ENCODE data around the gene FBXW12.

Gene FBXW12

DNA sequence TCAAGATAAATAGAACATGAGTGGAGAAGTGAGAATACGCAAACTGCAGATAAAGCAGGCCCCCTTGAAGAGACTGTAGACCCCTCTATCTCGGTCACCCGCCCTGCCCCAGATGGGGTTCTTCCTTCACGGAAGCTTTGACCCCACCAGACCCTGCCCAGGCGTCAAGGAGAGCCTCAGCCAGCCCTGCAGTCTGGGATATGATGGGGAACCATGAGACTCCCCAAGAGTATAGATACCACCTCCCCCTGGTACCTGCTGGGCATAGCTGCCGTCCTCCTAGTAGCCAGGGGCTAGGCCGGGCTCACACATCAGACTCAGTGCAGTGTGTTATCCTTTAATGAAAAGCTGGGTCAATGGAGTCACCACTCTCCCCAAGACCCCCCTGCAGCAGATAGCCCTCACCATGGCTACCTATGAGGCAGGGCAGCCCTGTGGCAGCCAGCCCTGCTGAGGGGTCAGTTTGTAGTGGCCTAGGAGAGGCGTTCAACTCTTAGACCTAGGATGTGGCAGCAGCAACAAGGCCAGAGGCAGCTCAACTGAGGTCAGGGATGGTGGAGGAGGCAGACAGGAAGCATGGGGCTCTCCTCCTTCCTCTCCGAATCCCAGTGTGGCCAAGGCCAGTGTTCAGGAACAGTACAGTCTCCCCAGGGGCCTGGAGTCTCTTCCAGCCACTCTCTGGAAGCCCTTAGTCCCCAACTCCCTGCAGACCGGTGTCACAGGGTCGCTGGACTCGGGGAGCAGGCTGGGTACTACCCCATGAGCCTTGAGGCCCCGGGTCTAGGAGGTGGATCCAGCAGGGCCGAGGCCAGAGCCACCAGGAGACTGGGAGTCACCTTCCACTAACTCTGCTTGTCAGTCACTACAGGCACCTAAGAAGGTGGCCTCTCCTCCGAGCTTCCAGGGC lies 31.8 kb downstream of the FBXW12 start:
- TF ChIP-seq, protein P1, sequence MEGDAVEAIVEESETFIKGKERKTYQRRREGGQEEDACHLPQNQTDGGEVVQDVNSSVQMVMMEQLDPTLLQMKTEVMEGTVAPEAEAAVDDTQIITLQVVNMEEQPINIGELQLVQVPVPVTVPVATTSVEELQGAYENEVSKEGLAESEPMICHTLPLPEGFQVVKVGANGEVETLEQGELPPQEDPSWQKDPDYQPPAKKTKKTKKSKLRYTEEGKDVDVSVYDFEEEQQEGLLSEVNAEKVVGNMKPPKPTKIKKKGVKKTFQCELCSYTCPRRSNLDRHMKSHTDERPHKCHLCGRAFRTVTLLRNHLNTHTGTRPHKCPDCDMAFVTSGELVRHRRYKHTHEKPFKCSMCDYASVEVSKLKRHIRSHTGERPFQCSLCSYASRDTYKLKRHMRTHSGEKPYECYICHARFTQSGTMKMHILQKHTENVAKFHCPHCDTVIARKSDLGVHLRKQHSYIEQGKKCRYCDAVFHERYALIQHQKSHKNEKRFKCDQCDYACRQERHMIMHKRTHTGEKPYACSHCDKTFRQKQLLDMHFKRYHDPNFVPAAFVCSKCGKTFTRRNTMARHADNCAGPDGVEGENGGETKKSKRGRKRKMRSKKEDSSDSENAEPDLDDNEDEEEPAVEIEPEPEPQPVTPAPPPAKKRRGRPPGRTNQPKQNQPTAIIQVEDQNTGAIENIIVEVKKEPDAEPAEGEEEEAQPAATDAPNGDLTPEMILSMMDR (conservative IDR thresholded peaks at IDR 0.05; ENCODE audit: low read depth) = no peak
- H3K27ac ChIP-seq = peak overlapping the region; percentile 99
- DNase-seq (ENCODE audit: low spot score) = no peak
- ChIA-PET CTCF (interaction anchor here (0.6 to 5.9 kb wide), 2 partner anchors 33 to 126 kb away, joined by 3 to 68 read pairs; no protein-coding TSS in a partner anchor), POLR2A (ENCODE audit: low non-redundant PET) (no interaction called here)

DNA sequence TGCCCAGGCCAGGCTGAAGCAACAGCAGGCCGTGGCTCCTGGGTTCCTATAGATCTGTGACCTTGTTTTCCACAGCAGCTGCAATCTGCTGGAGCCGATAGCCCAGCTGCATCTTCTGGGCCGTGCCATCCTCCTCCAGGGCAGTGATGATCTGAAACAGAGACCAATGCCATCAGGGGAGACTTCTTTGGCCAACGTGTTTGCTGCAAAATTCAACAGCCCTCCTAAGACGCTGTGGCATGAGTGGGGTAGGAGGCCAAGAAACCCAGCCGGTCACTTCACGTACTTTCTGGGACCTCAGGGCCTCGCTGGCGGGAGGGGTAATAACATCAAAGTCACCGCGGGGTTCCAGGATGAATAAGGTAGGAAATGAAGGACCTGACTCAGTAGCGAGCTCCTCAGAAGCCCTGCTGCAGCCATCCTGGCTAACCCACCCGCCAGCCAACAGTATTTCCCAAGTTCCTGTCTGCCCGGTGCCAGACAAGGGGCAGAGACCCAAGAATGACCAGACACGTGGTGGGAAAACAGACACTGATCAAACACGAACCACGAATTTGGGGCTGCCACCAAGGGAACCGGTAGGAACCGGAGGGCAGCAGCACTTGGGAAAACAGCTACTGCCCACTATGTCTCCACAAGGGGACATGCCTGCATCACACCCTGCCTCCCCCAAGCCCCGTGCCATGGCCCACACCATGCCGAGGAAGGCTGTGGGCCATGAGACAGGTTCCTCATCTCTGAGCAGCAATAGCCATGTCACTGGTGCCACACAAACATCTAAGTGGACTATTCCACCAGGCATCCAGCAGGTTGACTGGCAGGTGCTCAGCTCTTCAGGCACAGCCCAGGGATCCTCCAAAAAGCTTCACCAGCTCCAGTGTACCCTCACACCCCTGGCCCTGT lies 32.7 kb downstream of the FBXW12 start:
- H3K27ac ChIP-seq = peak overlapping the region; percentile 99
- TF ChIP-seq, protein P1 (conservative IDR thresholded peaks at IDR 0.05; ENCODE audit: low read depth) = no peak
- ChIA-PET CTCF (interaction anchor here (0.6 kb wide), 1 partner anchor 125 kb away, joined by 3 read pairs; no protein-coding TSS in a partner anchor), POLR2A (ENCODE audit: low non-redundant PET) (no interaction called here)
- no peak for DNase-seq (ENCODE audit: low spot score)

DNA sequence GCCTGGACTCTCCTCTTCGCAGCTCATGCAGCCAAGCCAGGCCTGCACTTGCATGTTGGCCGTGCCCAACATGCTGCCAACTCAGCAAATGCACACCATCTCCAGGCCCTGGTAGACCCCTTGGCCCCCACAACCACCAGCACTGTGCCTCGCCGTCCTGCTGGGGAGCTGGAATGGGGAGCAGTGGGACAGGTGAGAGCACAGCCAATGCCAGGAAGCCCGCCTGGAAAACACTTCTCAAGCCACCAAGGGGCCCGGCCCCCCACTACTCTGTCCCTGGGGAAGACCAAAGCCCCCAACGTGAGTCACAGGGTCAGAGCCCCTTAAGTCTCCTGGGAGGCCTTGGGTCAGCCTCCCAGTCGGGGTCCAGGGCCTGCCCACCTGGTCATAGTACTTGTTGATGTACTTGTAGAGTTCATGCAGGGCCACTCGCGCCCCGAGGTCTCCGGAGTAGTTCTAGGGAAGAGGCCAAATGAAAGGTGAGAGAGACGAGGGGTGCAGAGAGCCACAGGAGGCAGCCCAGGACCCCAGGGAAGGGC lies 33.4 kb downstream of the FBXW12 start:
- POLR2A ChIA-PET (ENCODE audit: low non-redundant PET) = no interaction called here
- CTCF ChIA-PET = no interaction called here
- DNase-seq (ENCODE audit: low spot score) = no peak
- H3K27ac ChIP-seq = peak overlapping the region; percentile 99
- TF ChIP-seq, protein P1 (conservative IDR thresholded peaks at IDR 0.05; ENCODE audit: low read depth) = no peak

DNA sequence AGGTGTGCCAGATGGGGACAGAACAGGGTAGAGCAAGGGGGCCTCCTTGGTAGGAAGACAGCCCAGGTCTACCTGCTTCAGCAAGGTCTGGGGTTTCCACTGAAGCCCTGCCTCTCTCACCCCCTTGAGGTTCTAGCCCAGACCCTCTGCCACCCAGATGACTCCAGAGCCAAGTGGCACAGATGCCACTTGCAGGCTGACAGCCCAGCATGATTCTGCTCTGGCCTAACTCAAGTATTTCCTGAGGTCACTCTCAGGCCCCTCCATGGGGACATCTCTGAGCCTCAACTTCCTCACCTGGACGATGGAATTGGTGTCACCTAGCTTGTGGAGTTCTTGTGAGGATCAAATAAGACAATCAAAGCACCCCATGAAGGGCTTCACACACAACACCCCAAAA lies 34.0 kb downstream of the FBXW12 start:
- ChIA-PET POLR2A (ENCODE audit: low non-redundant PET) (no interaction called here), CTCF (no interaction called here)
- peak overlapping the region; percentile 99 for H3K27ac ChIP-seq
- no peak for DNase-seq (ENCODE audit: low spot score)
- TF ChIP-seq, protein P1 (conservative IDR thresholded peaks at IDR 0.05; ENCODE audit: low read depth) = no peak

DNA sequence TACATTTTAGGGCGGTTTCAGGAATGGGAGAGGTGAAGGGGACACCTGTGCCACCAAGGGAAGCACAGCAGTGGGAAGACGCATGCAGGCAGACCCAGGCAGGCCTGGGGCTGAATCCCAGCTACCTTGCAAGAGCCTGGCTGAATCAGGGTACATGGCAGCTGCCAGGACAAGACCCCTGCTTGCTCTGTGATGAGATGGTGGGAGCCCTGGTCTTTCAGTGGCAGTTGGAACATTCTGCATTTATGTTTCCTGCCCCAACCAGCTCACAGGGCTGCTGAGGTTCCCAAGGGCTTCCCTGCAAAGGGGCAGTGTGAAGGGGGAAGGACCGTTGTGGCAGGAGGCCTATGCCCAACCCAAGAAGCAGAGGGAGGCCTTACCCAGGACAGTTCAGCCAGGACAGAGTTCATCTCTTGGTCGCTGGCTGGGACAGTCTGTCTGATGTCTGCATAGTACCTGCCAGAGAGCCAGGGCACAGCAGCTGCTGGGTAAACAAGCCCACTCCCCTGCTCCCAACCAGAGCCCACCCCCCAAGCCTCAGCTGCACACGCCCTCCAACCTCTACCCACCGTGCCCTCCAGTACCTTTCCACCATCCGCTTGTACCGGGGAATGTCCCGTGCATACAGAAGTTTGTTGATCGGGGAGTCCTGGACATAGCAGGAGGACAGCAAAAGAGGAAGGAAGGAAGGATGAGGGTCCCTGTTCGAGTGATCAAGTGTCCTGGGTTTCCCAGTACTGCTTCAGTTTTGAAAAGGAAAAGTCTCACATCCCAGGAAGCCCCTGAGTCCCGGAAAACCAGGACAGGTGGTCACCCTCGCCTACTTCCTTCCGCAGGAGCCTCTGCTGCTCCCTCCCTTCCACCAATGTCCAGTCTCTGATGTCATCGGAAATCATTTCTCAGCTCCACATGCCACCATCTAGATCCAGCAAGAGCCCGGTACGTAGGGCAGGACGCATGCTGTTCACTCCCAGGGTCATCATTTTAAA lies 34.7 kb downstream of the FBXW12 start:
- POLR2A ChIA-PET (ENCODE audit: low non-redundant PET) = no interaction called here
- TF ChIP-seq, protein P1 (conservative IDR thresholded peaks at IDR 0.05; ENCODE audit: low read depth) = no peak
- H3K27ac ChIP-seq = peak overlapping the region; percentile 99
- DNase-seq (ENCODE audit: low spot score) = no peak
- CTCF ChIA-PET = interaction anchor here (1.5 kb wide), 1 partner anchor 29 kb away, joined by 6 read pairs; no protein-coding TSS in a partner anchor

Data from RWPE1 (cell line).